Measurements from ENCODE around the gene RTEL1.

The RTEL1 gene

DNA sequence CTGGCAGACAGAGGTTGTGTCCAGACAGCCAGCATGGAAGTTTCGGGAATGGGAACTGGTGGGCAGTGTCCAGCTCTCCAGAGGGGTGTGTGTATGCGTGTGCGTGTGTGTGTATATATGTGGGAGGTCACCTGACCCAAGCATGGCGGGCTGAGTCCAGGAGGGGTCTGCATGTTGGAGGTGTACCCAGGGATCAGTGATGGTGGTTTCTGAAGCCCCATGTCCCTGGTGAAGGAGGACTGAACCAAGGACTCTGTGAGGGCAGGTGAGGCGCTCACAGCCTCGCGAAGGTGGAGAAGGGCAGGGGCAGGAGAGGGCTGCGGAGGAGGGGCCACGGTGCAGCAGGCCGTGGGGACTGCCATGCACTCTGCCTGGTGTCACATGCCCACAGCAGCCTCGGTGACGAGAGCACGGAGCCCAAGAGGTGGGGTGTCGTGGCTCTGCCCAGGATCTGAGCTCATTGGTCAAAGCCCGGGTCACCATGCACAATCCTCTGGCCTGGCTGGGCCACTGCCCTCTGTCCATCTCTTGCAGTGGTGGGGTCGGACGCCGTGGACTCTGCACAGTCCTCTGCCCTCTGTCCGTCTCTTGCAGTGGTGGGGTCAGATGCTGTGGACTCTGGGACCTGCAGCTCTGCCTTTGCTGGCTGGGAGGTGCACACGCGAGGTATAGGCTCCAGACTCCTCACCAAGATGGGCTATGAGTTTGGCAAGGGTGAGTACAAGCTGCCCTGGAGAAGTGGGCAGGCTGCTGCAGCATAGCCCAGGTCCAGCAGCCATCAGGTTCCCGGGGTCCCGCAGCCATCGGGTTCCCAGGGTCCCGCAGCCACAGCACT is 76.2 kb downstream of the RTEL1 start:
- Histone ChIP-seq H3K4me1 (ENCODE audit: insufficient read depth, low read length) (peaks cover 8% of the 10 kb centered on the region), H3K9me3 (ENCODE audit: low read length) (no peaks in the 10 kb centered on the region), H2AFZ (ENCODE audit: low read depth, low read length) (no peak overlapping the region), H3K36me3 (ENCODE audit: insufficient read depth, low read length) (peaks cover 31% of the 10 kb centered on the region), H3K4me3 (ENCODE audit: low read length) (no peak overlapping the region), H3K27me3 (ENCODE audit: insufficient read depth, low read length) (no peaks in the 10 kb centered on the region)

DNA sequence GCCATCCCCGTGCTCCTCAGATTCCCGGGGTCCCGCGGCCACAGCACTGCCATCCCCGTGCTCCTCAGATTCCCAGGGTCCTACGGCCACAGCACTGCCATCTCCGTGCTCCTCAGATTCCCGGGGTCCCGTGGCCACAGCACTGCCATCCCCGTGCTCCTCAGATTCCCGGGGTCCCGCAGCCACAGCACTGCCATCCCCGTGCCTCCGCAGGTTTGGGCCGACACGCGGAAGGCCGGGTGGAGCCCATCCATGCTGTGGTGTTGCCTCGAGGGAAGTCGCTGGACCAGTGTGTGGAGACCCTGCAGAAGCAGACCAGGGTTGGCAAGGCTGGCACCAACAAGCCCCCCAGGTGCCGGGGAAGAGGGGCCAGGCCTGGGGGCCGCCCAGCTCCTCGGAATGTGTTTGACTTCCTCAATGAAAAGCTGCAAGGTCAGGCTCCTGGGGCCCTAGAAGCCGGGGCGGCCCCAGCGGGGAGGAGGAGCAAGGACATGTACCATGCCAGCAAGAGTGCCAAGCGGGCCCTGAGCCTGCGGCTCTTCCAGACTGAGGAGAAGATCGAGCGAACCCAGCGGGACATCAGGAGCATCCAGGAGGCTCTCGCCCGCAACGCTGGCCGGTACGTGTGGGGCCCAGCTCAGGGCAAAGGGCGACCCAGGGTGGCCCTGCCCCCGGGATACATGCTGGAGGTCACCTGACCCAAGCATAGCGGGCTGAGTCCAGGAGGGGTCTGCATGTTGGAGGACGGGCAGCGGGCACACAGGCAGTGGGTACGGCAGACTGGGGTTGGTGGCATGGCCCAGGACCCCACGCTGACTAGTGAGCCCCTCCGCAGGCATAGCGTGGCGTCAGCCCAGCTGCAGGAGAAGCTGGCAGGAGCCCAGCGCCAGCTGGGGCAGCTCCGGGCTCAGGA is 77.1 kb downstream of the RTEL1 start:
- H3K27me3 ChIP-seq (ENCODE audit: insufficient read depth, low read length): no peaks in the 10 kb centered on the region
- peaks cover 31% of the 10 kb centered on the region for H3K36me3 ChIP-seq (ENCODE audit: insufficient read depth, low read length)
- H3K9me3 ChIP-seq (ENCODE audit: low read length): no peaks in the 10 kb centered on the region
- H3K4me3 ChIP-seq (ENCODE audit: low read length): no peak overlapping the region
- peaks cover 8% of the 10 kb centered on the region for H3K4me1 ChIP-seq (ENCODE audit: insufficient read depth, low read length)
- H2AFZ ChIP-seq (ENCODE audit: low read depth, low read length): no peak overlapping the region

DNA sequence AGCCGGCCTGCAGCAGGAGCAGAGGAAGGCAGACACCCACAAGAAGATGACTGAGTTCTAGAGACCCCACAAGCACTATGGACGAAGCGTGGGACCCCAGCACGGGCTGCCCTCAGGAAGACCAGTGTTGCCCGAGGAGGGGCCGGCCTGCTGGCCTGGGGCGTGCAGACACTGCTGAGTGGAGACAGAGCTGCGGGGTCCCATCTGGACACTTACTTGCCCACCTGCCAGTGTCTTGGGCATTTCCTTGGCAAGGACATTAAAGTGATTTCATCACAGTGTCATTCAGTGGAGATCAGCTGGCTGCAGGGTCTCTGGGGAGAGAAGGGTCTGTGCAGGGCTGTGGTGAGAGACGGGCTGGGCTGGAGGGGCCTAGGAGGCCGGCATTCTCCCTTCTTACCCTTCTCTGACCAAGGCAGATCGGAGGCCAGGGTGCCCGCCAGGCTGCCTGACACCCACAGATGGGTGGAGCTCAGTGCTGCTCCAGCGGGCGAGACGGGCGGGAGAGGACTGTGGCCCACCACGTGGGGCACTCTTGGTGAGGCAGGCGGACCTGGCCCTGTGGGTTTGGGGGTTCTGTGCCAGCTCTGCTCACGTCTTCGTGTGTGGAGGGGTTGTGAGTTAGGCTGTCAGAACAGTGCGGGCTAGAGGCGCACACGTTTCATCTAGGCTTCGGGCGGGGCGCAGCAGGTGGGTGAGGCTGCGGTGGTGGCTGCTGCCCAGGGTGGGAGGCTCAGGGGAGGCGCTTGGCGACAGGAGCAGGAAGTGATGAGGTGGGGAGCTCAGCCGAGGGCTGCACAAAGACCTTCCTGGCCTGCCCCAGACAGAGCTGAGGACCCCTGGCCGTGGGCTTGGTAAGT is 78.0 kb downstream of the RTEL1 start, which contains the start of gene LIME1:
Gene LIME1, plus strand, starts transcription at position 806 of the 860 bp plus-strand sequence. CDS start 886 bp downstream, outside the sequence.
- no peaks in the 10 kb centered on the region for H3K27me3 ChIP-seq (ENCODE audit: insufficient read depth, low read length)
- H2AFZ ChIP-seq (ENCODE audit: low read depth, low read length): no peak within 1 kb of the TSS
- peaks cover 8% of the 10 kb centered on the region for H3K4me1 ChIP-seq (ENCODE audit: insufficient read depth, low read length)
- H3K4me3 ChIP-seq (ENCODE audit: low read length): no peak within 1 kb of the TSS
- H3K36me3 ChIP-seq (ENCODE audit: insufficient read depth, low read length): peaks cover 26% of the 10 kb centered on the region
- H3K9me3 ChIP-seq (ENCODE audit: low read length): no peaks in the 10 kb centered on the region

DNA sequence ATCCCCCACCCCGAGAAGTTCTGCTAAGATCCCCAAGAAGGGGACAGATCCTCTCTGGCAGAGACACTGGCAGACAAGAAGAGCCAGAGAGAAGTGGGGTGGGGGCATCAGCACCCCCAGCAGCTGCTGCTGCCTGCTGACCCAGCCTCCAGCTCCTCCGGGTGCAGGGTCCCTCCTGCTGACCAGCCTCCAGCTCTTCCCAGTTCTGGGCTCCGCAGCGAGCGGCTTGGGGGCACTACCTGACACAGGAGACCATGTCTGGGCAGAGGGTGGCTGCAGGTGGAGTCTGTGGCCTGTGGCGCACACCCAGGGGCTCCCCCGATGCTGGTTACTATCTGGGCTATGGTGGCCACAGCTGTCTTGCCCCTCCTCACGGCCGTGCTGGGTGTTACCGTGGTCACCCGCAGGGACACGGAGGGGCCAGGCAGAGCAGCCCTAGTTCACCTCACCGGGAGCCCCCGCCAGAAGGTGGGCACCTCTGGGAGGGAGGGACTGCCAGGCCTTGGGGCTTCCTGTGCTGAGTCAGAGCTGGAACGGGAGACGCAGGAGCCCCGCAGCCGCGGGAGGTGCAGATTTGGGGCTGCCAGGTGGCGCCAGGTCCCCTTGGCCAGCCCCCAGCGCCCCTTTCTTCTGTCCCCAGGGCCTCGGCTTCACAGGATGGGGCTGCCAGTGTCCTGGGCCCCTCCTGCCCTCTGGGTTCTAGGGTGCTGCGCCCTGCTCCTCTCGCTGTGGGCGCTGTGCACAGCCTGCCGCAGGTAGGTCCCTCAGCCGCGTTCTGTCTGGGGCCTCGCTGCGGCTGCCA is 79.0 kb downstream of the RTEL1 start:
- peaks cover 17% of the 10 kb centered on the region for H3K4me1 ChIP-seq (ENCODE audit: insufficient read depth, low read length)
- no peaks in the 10 kb centered on the region for H3K9me3 ChIP-seq (ENCODE audit: low read length)
- no peak overlapping the region for H2AFZ ChIP-seq (ENCODE audit: low read depth, low read length)
- peaks cover 35% of the 10 kb centered on the region for H3K36me3 ChIP-seq (ENCODE audit: insufficient read depth, low read length)
- H3K4me3 ChIP-seq (ENCODE audit: low read length): no peak overlapping the region
- no peaks in the 10 kb centered on the region for H3K27me3 ChIP-seq (ENCODE audit: insufficient read depth, low read length)

DNA sequence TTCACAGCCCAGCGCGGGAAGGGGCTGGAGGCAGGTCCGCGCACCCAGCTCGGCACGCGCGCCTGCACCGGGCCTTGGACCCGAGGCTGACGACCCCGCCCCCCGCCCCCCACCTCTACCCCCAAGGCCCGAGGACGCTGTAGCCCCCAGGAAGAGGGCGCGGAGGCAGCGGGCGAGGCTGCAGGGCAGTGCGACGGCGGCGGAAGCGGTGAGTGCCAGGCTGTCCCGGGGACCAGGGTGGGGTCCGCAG is 79.5 kb downstream of the RTEL1 start:
- Histone ChIP-seq H2AFZ (ENCODE audit: low read depth, low read length) (no peak overlapping the region), H3K4me3 (ENCODE audit: low read length) (no peak overlapping the region), H3K4me1 (ENCODE audit: insufficient read depth, low read length) (peaks cover 17% of the 10 kb centered on the region), H3K9me3 (ENCODE audit: low read length) (no peaks in the 10 kb centered on the region), H3K36me3 (ENCODE audit: insufficient read depth, low read length) (peaks cover 40% of the 10 kb centered on the region), H3K27me3 (ENCODE audit: insufficient read depth, low read length) (no peaks in the 10 kb centered on the region)

DNA sequence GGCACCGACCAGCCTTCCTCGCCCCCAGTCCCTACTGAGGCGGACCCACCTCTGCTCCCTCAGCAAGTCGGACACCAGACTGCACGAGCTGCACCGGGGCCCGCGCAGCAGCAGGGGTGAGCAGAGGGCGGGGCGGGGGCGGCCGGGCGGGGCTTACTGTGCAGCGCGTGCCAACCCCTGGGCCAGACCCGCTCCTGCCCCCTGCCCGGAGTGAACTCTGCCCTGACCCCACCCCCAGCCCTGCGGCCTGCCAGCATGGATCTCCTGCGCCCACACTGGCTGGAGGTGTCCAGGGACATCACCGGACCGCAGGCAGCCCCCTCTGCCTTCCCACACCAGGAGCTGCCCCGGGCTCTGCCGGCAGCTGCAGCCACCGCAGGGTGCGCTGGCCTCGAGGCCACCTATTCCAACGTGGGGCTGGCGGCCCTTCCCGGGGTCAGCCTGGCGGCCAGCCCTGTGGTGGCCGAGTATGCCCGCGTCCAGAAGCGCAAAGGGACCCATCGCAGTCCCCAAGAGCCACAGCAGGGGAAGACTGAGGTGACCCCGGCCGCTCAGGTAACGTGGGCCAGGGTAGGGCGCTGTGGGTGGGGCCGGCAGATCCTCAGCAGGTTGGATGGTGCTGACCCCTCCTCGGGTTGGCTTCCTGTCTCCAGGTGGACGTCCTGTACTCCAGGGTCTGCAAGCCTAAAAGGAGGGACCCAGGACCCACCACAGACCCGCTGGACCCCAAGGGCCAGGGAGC is 80.0 kb downstream of the RTEL1 start:
- Histone ChIP-seq H2AFZ (ENCODE audit: low read depth, low read length) (no peak overlapping the region), H3K27me3 (ENCODE audit: insufficient read depth, low read length) (no peaks in the 10 kb centered on the region), H3K4me1 (ENCODE audit: insufficient read depth, low read length) (peaks cover 17% of the 10 kb centered on the region), H3K4me3 (ENCODE audit: low read length) (peak overlapping the region; percentile 56), H3K9me3 (ENCODE audit: low read length) (no peaks in the 10 kb centered on the region), H3K36me3 (ENCODE audit: insufficient read depth, low read length) (peaks cover 44% of the 10 kb centered on the region)

DNA sequence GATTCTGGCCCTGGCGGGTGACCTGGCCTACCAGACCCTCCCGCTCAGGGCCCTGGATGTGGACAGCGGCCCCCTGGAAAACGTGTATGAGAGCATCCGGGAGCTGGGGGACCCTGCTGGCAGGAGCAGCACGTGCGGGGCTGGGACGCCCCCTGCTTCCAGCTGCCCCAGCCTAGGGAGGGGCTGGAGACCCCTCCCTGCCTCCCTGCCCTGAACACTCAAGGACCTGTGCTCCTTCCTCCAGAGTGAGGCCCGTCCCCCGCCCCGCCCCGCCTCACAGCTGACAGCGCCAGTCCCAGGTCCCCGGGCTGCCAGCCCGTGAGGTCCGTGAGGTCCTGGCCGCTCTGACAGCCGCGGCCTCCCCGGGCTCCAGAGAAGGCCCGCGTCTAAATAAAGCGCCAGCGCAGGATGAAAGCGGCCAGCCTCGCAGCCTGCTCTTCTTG is 80.6 kb downstream of the RTEL1 start:
- H3K4me1 ChIP-seq (ENCODE audit: insufficient read depth, low read length): peaks cover 17% of the 10 kb centered on the region
- H3K36me3 ChIP-seq (ENCODE audit: insufficient read depth, low read length): peaks cover 44% of the 10 kb centered on the region
- H3K27me3 ChIP-seq (ENCODE audit: insufficient read depth, low read length): no peaks in the 10 kb centered on the region
- H3K9me3 ChIP-seq (ENCODE audit: low read length): no peaks in the 10 kb centered on the region
- peak overlapping the region; percentile 56 for H3K4me3 ChIP-seq (ENCODE audit: low read length)
- H2AFZ ChIP-seq (ENCODE audit: low read depth, low read length): peak overlapping the region; percentile 65

DNA sequence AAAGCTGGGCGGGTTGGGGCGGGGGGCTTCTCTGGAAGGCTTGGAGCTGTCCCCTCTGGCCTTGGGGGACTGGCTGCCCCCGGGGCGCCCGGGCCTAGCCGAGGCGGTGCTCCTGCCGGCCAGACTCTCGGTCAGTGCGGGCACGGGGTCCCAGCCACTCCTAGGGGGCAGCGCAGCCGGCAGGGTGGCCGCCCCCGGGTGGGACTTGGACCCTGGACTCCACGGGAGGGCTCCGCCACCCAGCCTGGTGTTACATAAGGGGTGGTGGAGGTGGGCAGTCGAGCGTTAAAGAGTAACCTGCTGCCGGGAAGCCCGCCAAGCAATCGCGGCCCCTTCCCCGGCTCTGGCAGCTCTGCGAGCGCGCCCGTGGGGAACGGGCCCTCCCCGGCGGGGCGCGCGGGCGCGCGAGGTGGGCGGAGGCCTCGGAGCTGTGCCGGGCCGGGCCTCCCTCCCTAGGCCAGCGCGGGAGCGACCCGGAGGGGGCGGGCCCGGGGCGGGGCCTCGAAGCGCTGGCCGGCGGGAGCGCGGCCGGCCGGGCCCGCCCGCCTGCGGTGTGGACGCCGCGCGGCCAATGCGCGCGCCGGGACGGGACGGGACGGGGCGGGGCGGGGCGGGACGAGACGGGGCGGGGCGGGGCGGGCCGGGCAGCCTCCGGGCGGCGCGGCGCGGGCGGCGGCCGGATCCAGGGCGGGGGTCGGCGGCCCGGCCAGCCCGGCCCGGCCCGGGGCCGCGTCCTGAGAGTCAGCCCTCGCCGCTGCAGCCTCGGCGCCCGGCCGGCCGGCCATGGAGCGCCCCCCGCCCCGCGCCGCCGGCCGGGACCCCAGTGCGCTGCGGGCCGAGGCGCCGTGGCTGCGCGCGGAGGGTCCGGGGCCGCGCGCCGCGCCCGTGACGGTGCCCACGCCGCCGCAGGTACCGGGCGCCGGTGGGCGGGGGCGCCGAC is 81.3 kb downstream of the RTEL1 start, which contains the start of gene SLC2A4RG:
Gene SLC2A4RG, plus strand, starts transcription at position 647 of the 940 bp plus-strand sequence. Its CDS starts 137 bp downstream, at position 784.
- H2AFZ ChIP-seq (ENCODE audit: low read depth, low read length): peak within 1 kb of the TSS; percentile 65
- peak within 1 kb of the TSS; percentile 81 for H3K4me3 ChIP-seq (ENCODE audit: low read length)
- no peaks in the 10 kb centered on the region for H3K9me3 ChIP-seq (ENCODE audit: low read length)
- H3K36me3 ChIP-seq (ENCODE audit: insufficient read depth, low read length): peaks cover 44% of the 10 kb centered on the region
- H3K4me1 ChIP-seq (ENCODE audit: insufficient read depth, low read length): peaks cover 17% of the 10 kb centered on the region
- H3K27me3 ChIP-seq (ENCODE audit: insufficient read depth, low read length): no peaks in the 10 kb centered on the region

DNA sequence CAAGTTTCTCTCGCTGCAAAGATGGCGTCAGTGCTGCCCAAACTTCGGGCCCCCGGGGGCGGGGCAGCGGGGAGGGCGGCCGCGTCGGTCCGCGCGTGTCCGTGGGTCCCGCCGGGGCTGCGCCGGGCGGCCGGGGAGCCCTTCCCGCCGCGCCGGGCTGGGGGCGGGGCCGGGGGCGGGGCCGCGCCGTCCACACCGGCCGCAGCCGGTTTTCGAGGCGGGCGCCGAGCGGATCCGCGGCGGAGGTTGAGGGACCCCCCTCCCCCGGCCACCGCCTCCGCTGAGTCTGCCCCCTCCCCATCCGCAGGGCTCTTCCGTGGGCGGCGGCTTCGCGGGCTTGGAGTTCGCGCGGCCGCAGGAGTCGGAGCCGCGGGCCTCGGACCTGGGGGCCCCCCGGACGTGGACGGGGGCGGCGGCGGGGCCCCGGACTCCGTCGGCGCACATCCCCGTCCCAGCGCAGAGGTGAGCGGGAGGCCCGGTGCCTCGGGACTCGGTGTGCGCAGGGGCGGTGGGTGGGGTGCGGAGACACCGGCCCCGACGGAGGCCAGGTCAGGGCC is 82.0 kb downstream of the RTEL1 start:
- Histone ChIP-seq H3K27me3 (ENCODE audit: insufficient read depth, low read length) (no peaks in the 10 kb centered on the region), H2AFZ (ENCODE audit: low read depth, low read length) (no peak overlapping the region), H3K36me3 (ENCODE audit: insufficient read depth, low read length) (peaks cover 39% of the 10 kb centered on the region), H3K4me3 (ENCODE audit: low read length) (peak overlapping the region; percentile 81), H3K4me1 (ENCODE audit: insufficient read depth, low read length) (peaks cover 17% of the 10 kb centered on the region), H3K9me3 (ENCODE audit: low read length) (no peaks in the 10 kb centered on the region)

DNA sequence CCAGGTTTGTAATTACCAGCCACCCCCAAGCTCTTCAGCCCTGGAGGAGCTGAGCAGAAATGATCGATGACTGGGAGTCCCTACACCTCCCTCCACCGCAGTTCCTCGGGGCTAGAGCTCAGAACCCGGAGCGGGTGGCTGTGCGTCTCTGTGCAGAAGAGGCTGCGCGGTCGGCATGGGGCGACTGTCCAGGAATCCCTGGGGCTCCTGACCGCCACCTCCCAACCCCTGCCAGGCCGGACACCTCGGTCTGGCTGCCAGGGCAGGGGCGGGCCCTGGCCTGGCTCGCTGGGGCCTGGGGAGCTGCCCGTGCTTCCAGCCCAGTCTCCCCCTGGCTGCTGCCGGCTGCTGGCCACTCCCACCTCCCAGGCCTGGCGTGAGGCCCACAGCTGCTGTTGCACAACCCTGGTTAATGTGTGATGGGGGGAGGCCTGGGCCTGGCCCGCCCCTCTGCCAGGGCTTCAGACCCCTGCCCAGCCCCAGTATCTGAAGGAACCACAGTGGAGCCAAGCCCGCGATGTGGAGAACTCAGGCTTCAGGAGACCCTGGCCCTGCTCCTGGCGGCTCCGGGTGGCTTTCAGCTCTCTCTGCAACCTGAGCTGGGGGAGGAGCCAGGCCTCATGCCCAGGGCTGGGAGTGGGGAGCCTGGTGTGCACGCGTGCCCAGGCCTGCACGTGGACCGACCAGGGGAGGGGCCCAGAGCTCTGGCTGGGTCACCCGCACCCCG is 82.7 kb downstream of the RTEL1 start:
- Histone ChIP-seq H3K36me3 (ENCODE audit: insufficient read depth, low read length) (peaks cover 39% of the 10 kb centered on the region), H3K4me3 (ENCODE audit: low read length) (peak overlapping the region; percentile 81), H3K9me3 (ENCODE audit: low read length) (no peaks in the 10 kb centered on the region), H3K27me3 (ENCODE audit: insufficient read depth, low read length) (no peaks in the 10 kb centered on the region), H3K4me1 (ENCODE audit: insufficient read depth, low read length) (peaks cover 17% of the 10 kb centered on the region), H2AFZ (ENCODE audit: low read depth, low read length) (no peak overlapping the region)
